ENCODE measurements around the gene CHTF18. TPM values are rescaled to one million over a fixed set of nuclear protein-coding genes. Genes with fewer than 3 reads are reported as not detected.

The CHTF18 gene
- total RNA-seq, 1 experiment from 2014 or later = 154 TPM

GRCh38 chr16:764184-764750 lies 24.2 kb upstream of the CHTF18 start:
- Mint-ChIP-seq H3K27ac (ENCODE audit: unreplicated experiment) (peak overlapping the region; percentile 36), H3K9me3 (ENCODE audit: low read depth, unreplicated experiment) (no peaks in the 10 kb centered on the region)

GRCh38 chr16:764848-765487 lies 23.5 kb upstream of the CHTF18 start:
- H3K27me3 Mint-ChIP-seq (ENCODE audit: unreplicated experiment) = peaks cover 13% of the 10 kb centered on the region
- H3K36me3 Mint-ChIP-seq (ENCODE audit: insufficient read depth, unreplicated experiment) = peaks cover 9% of the 10 kb centered on the region
- TF ChIP-seq CTCF (IDR thresholded peaks at IDR 0.05; ENCODE audit: unreplicated experiment) = no peak
- H3K4me1 Mint-ChIP-seq (ENCODE audit: low read depth, unreplicated experiment) = peaks cover 17% of the 10 kb centered on the region
- BruUV-seq (replicated peaks) = no TSS peak
- H3K9me3 Mint-ChIP-seq (ENCODE audit: low read depth, unreplicated experiment) = no peaks in the 10 kb centered on the region
- no peak overlapping the region for H3K4me3 Mint-ChIP-seq (ENCODE audit: low read depth, unreplicated experiment)
- CTCF ChIA-PET = no interaction called here
- no peak overlapping the region for H3K27ac Mint-ChIP-seq (ENCODE audit: unreplicated experiment)
- no peak for DNase-seq
- intact Hi-C loops (cut with micrococcal nuclease; ENCODE audit: unreplicated experiment) = no loop called here

More at GRCh38 chr16:764184-764750, 24.2 kb upstream of the CHTF18 start:
- intact Hi-C loops (cut with micrococcal nuclease; ENCODE audit: unreplicated experiment) = no loop called here
- peaks cover 23% of the 10 kb centered on the region for H3K4me1 Mint-ChIP-seq (ENCODE audit: low read depth, unreplicated experiment)
- no peak for DNase-seq
- peaks cover 13% of the 10 kb centered on the region for H3K27me3 Mint-ChIP-seq (ENCODE audit: unreplicated experiment)
- no TSS peak for BruUV-seq (replicated peaks)
- TF ChIP-seq CTCF (IDR thresholded peaks at IDR 0.05; ENCODE audit: unreplicated experiment) = no peak
- no peak overlapping the region for H3K4me3 Mint-ChIP-seq (ENCODE audit: low read depth, unreplicated experiment)
- CTCF ChIA-PET = no interaction called here
- peaks cover 9% of the 10 kb centered on the region for H3K36me3 Mint-ChIP-seq (ENCODE audit: insufficient read depth, unreplicated experiment)

- H3K9me3 Mint-ChIP-seq (ENCODE audit: low read depth, unreplicated experiment) = no peaks in the 10 kb centered on the region
- no peak overlapping the region for H3K27ac Mint-ChIP-seq (ENCODE audit: unreplicated experiment)
- CTCF ChIA-PET = no interaction called here
- intact Hi-C loops (cut with micrococcal nuclease; ENCODE audit: unreplicated experiment) = no loop called here
- H3K4me3 Mint-ChIP-seq (ENCODE audit: low read depth, unreplicated experiment) = no peak overlapping the region
- TF ChIP-seq CTCF (IDR thresholded peaks at IDR 0.05; ENCODE audit: unreplicated experiment) = no peak
- H3K4me1 Mint-ChIP-seq (ENCODE audit: low read depth, unreplicated experiment) = peaks cover 14% of the 10 kb centered on the region
- DNase-seq = no peak
- no TSS peak for BruUV-seq (replicated peaks)
- H3K27me3 Mint-ChIP-seq (ENCODE audit: unreplicated experiment) = peaks cover 12% of the 10 kb centered on the region
- H3K36me3 Mint-ChIP-seq (ENCODE audit: insufficient read depth, unreplicated experiment) = peaks cover 7% of the 10 kb centered on the region
Measured at GRCh38 chr16:765488-765865, 22.9 kb upstream of the CHTF18 start.

DNA sequence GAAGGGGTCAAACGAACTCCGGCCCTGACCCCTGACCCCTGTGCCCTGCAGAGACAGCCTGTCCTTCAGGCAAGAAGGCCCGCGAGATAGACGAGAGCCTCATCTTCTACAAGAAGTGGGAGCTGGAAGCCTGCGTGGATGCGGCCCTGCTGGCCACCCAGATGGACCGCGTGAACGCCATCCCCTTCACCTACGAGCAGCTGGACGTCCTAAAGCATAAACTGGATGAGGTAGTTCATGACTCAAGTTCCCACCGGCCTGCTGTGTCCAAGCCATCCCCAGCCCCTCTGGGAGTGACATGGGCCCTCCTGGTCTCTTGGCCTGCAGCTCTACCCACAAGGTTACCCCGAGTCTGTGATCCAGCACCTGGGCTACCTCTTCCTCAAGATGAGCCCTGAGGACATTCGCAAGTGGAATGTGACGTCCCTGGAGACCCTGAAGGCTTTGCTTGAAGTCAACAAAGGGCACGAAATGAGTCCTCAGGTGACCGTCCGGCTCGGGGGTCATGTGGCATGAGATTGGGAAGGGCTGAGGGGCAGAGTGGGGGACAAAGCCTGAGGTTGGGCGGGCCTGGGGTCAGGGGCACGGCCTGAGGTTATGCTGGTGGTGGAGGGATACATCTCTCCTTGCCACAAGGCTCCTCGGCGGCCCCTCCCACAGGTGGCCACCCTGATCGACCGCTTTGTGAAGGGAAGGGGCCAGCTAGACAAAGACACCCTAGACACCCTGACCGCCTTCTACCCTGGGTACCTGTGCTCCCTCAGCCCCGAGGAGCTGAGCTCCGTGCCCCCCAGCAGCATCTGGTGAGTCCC lies 22.2 kb upstream of the CHTF18 start:
- no peak for TF ChIP-seq CTCF (IDR thresholded peaks at IDR 0.05; ENCODE audit: unreplicated experiment)
- Mint-ChIP-seq H3K27ac (ENCODE audit: unreplicated experiment) (no peak overlapping the region), H3K4me1 (ENCODE audit: low read depth, unreplicated experiment) (peaks cover 7% of the 10 kb centered on the region), H3K27me3 (ENCODE audit: unreplicated experiment) (peaks cover 10% of the 10 kb centered on the region), H3K36me3 (ENCODE audit: insufficient read depth, unreplicated experiment) (peaks cover 4% of the 10 kb centered on the region), H3K9me3 (ENCODE audit: low read depth, unreplicated experiment) (no peaks in the 10 kb centered on the region), H3K4me3 (ENCODE audit: low read depth, unreplicated experiment) (no peak overlapping the region)
- intact Hi-C loops (cut with micrococcal nuclease; ENCODE audit: unreplicated experiment) = no loop called here
- CTCF ChIA-PET = no interaction called here
- DNase-seq = no peak
- no TSS peak for BruUV-seq (replicated peaks)
